NCI-H2196 treated with DMSO at 0.1 percent for 48 hours (cell line): ENCODE results near the gene MOCS2.

Source experiments
- DNase-seq: peaks from one replicate; lab custom pipeline; 2025; ENCODE audit not compliant: unreplicated experiment; lab: John Stamatoyannopoulos, UW

The MOCS2 gene

DNA sequence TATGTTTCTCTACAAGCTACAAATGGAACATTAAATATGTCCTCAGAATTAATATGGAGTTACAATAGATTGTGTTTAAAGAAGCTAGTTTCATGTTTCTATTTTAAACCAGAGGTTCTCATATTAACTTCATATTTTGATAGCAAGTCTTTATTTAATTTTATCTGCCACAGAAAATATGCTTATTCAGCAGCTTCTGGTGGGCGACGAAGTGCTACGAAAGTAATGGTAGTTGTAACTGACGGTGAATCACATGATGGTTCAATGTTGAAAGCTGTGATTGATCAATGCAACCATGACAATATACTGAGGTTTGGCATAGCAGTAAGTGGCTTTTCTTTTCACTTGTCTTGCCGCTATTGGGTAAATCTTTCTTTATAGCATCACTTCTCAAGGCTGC is 54.2 kb downstream of the MOCS2 start:
- no peak for DNase-seq

GRCh38 chr5:53053364-53053763 is 56.2 kb downstream of the MOCS2 start:
- no peak for DNase-seq

DNA sequence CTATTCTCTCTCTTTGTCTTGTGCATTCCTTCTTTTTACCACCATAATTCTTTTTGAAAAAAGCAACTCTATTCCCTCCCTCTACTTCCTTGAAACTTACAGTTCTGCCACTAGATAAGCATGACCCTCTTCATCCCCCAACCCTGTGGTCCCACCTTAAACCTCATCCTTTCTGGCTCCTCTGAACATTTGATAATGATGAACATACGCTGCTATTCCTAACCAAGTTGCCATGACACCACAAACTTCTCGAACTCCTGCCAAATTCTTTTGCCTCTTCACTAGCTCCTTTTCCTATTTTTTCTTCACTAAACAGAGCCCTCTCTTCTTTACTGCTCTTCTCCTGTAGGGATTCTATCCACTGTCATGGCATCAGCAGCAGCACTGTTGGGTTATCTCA is 57.1 kb downstream of the MOCS2 start:
- no peak for DNase-seq

- no peak for DNase-seq
These were observed 61.3 kb downstream of the MOCS2 start for GRCh38 chr5:53048248-53048647.
